Pancreas (tissue), 10 donors: Measurements from ENCODE around the gene NOS1AP. TPM values are rescaled to one million over a fixed set of nuclear protein-coding genes. Genes with fewer than 3 reads are reported as not detected.

Source experiments
- ATAC-seq, 4 donors: fragments of 200-7000 bp; cut with Tn5 transposase; one replicate each; pipeline versions ENCODE4 v1.8.0 to v1.9.1; 2020; ENCODE audit warnings: mild to moderate bottlenecking in 4 of 4, moderate library complexity in 4 of 4
- DNase-seq, 6 donors: peaks; one replicate each; pipeline ENCODE4 v3.0.0-alpha.2; 2020
- FAIRE-seq: peaks from 2 replicates; lab custom pipeline; 2012; peaks lifted over from hg19 to GRCh38; lab: Jason Lieb, UNC
- H3K27ac ChIP-seq, 4 donors: fragments of 200-600 bp; sonication (generic); 1 replicate in 3 of 4; 2 replicates in 1 of 4; pipeline versions ENCODE4 v1.5.0 to v1.8.0; 2020
- H3K27me3 ChIP-seq, 4 donors: fragments of 200-600 bp; one replicate each; pipeline ENCODE4 v1.8.0; 2021
- H3K36me3 ChIP-seq, 3 donors: fragments of 200-600 bp; sonication (generic) in 1 of 3; one replicate each; pipeline versions ENCODE4 v1.5.0 to v1.8.0; 2020 to 2021
- H3K4me1 ChIP-seq, 3 donors: fragments of 200-600 bp; one replicate each; pipeline ENCODE4 v1.8.0; 2021
- H3K4me3 ChIP-seq, 4 donors: fragments of 200-600 bp; sonication (generic) in 2 of 4; one replicate each; pipeline versions ENCODE4 v1.5.0 to v1.8.0; 2020 to 2021
- H3K9me3 ChIP-seq, 4 donors: fragments of 200-600 bp; one replicate each; pipeline ENCODE4 v1.8.0; 2021
- CTCF ChIP-seq, 4 donors: fragments of 200-600 bp; sonication (generic) in 3 of 4; IDR thresholded peaks; one replicate each; pipeline versions ENCODE4 v1.5.0 to v1.8.0; 2021; ENCODE audit warnings: antibody characterized with exemption in 4 of 4
- WGBS, 2 donors: extraction: QIAGEN DNeasy Blood & Tissue Kit; methylation state at CpG; one replicate each; pipeline ENCODE4 v1.1.7; 2013; 5-methylcytosine and 5-hydroxymethylcytosine counted together
- intact Hi-C, 3 donors: fragments of 100-400 bp; cut with DNase I; formaldehyde crosslinking; loops; one replicate each; pipeline versions ENCODE4 v1.11.1 to v1.14.2; 2022
- polyA plus RNA-seq, 2 donors: library from polyadenylated mRNA; stranded (reverse); fragments of 200-250 nt; gene quantifications; one replicate each; pipeline ENCODE4 v1.2.3, GENCODE V29; 2013
- total RNA-seq, 6 donors: library from RNA; stranded (reverse); fragmentation: NEBNext Ultra II Directional in 4 of 6; extraction: Animal tissue kit (Norgen Biotek cat#: 25700) in 4 of 6; gene quantifications; one replicate each; pipeline versions ENCODE4 v1.2.1 to v1.2.4, GENCODE V29; 2021 to 2023
- donor health status: healthy with polysubstance abuse.
- donor health status: DM: no; HTN: no; CAD: no; lungs with moderate emphysema.
- donor health status: DM: no; HTN: no; CAD: no.
- donor health status: control.
- donor health status: control.
- donor health status: Bipolar disorder and iron deficiency.
- donor health status: DM: yes; HTN: yes; CAD: no.
- donor health status: DM: no; HTN: no; CAD: no.
- donor health status: DM: no; HTN: no; CAD: no.
- donor health status: DM: yes; HTN: yes; CAD: no.

NOS1AP gene
- total and polyA plus RNA-seq, 8 donors: 0.40 to 2.8 (median 1.7) TPM

GRCh38 chr1:162293073-162293692, 223.7 kb downstream of the NOS1AP start:
- Histone ChIP-seq H3K27ac (no peak overlapping the region), H3K9me3 (no peaks in the 10 kb centered on the region), H3K27me3 (no peaks in the 10 kb centered on the region), H3K36me3 (no peaks in the 10 kb centered on the region), H3K4me1 (no peaks in the 10 kb centered on the region), H3K4me3 (no peak overlapping the region)
- FAIRE-seq: no peak
- no peak for TF ChIP-seq CTCF (IDR thresholded peaks at IDR 0.05)
- 74% methylated on average over 5 of the region's 5 CpGs for WGBS, 2 donors
- DNase-seq: no peak
- intact Hi-C loops: no loop called here
- ATAC-seq: no peak

GRCh38 chr1:162294015-162294414, 224.5 kb downstream of the NOS1AP start:
- WGBS, 2 donors: 83 to 99% methylated on average over 3 of the region's 3 CpGs
- Histone ChIP-seq H3K9me3 (no peaks in the 10 kb centered on the region), H3K27ac (no peak overlapping the region), H3K27me3 (no peaks in the 10 kb centered on the region), H3K4me3 (no peak overlapping the region), H3K4me1 (no peaks in the 10 kb centered on the region), H3K36me3 (no peaks in the 10 kb centered on the region)
- ATAC-seq: no peak
- TF ChIP-seq CTCF (IDR thresholded peaks at IDR 0.05): no peak
- intact Hi-C loops: no loop called here
- FAIRE-seq: no peak
- DNase-seq: no peak

DNA sequence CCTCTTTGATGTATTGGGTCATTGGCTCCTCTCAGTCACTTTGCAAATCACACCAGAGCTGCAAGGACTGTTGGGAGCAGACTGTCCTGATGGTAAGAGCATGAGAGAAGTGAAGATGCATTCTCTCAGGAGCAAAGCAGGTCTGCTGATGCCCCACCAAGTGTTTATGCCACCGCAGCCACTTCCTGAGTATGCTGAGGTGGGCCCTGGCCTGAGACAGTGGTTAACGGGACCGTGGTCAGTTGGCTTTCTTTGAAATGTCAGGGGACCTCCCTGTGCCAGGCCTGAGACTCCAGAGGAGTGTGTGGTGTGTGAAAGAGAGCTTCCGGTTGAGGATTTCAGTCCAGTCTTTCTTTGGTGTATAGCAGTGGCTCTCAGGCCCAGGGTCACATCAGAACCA, 227.7 kb downstream of the NOS1AP start:
- Histone ChIP-seq H3K9me3 (no peaks in the 10 kb centered on the region), H3K4me1 (no peaks in the 10 kb centered on the region), H3K27ac (no peak overlapping the region), H3K27me3 (no peaks in the 10 kb centered on the region), H3K36me3 (no peaks in the 10 kb centered on the region), H3K4me3 (no peak overlapping the region)
- no peak for DNase-seq
- 90 to 96% methylated on average over 4 of the region's 4 CpGs for WGBS, 2 donors
- TF ChIP-seq CTCF (IDR thresholded peaks at IDR 0.05): no peak
- intact Hi-C loops: no loop called here
- ATAC-seq: no peak
- no peak for FAIRE-seq

GRCh38 chr1:162298266-162298665, 228.8 kb downstream of the NOS1AP start:
- Histone ChIP-seq H3K4me3 (no peak overlapping the region), H3K27ac (no peak overlapping the region), H3K9me3 (no peaks in the 10 kb centered on the region), H3K36me3 (no peaks in the 10 kb centered on the region), H3K4me1 (no peaks in the 10 kb centered on the region), H3K27me3 (no peaks in the 10 kb centered on the region)
- ATAC-seq (no peak), FAIRE-seq (no peak), DNase-seq (no peak)
- WGBS, 2 donors: 95 to 97% methylated on average over 2 of the region's 2 CpGs
- intact Hi-C loops: no loop called here
- no peak for TF ChIP-seq CTCF (IDR thresholded peaks at IDR 0.05)

GRCh38 chr1:162299018-162299417, 229.5 kb downstream of the NOS1AP start:
- Histone ChIP-seq H3K4me1 (peaks cover 0 to 7% (median 0%) of the 10 kb centered on the region in 3 donors), H3K27me3 (no peaks in the 10 kb centered on the region), H3K27ac (no peak overlapping the region), H3K36me3 (no peaks in the 10 kb centered on the region), H3K9me3 (no peaks in the 10 kb centered on the region), H3K4me3 (no peak overlapping the region)
- no peak for DNase-seq
- no peak for ATAC-seq
- FAIRE-seq: no peak
- intact Hi-C loops: no loop called here
- no peak for TF ChIP-seq CTCF (IDR thresholded peaks at IDR 0.05)
